Smooth muscle cell (in vitro differentiated cells): ENCODE measurements around the gene NIPAL3. TPM values are rescaled to one million over a fixed set of nuclear protein-coding genes. Genes with fewer than 3 reads are reported as not detected.

Experiments used
- DNase-seq: peaks from one replicate; lab custom pipeline; 2025; ENCODE audit not compliant: unreplicated experiment; lab: John Stamatoyannopoulos, UW
- H2AFZ ChIP-seq: fragments of 200-600 bp; sonication (generic); 2 replicates; pipeline ENCODE4 v1.6.0; 2016; ENCODE audit warnings: antibody characterized with exemption, low read depth, mild to moderate bottlenecking
- H3F3A ChIP-seq: fragments of 200-600 bp; sonication (generic); 2 replicates; pipeline ENCODE4 v1.6.0; 2017; ENCODE audit warnings: antibody characterized with exemption, low read depth
- H3K27ac ChIP-seq: fragments of 200-600 bp; sonication (generic); 2 replicates; pipeline ENCODE4 v1.5.1; 2016; ENCODE audit warnings: low read depth, mild to moderate bottlenecking
- H3K27me3 ChIP-seq: fragments of 200-600 bp; sonication (generic); 2 replicates; pipeline ENCODE4 v1.6.1; 2016; ENCODE audit warnings: low read depth, mild to moderate bottlenecking
- H3K36me3 ChIP-seq: fragments of 200-600 bp; sonication (generic); 2 replicates; pipeline ENCODE4 v1.5.1; 2016; ENCODE audit warnings: low read depth
- H3K4me1 ChIP-seq: fragments of 200-600 bp; sonication (generic); 2 replicates; pipeline ENCODE4 v1.5.1; 2016; ENCODE audit warnings: low read depth
- H3K4me2 ChIP-seq: fragments of 200-600 bp; sonication (generic); 2 replicates; pipeline ENCODE4 v1.6.0; 2016; ENCODE audit warnings: mild to moderate bottlenecking
- H3K4me3 ChIP-seq: fragments of 200-600 bp; sonication (generic); 2 replicates; pipeline ENCODE4 v1.5.1; 2016; ENCODE audit warnings: mild to moderate bottlenecking
- H3K79me2 ChIP-seq: fragments of 200-600 bp; sonication (generic); 2 replicates; pipeline ENCODE4 v1.6.0; 2016; ENCODE audit warnings: low read depth, mild to moderate bottlenecking
- H3K9ac ChIP-seq: fragments of 200-600 bp; sonication (generic); 2 replicates; pipeline ENCODE4 v1.6.0; 2016; ENCODE audit warnings: low read depth
- H3K9me3 ChIP-seq: fragments of 200-600 bp; sonication (generic); replicated peaks from 2 replicates; pipeline ENCODE4 v1.5.1; 2016; ENCODE audit warnings: low read depth
- H4K20me1 ChIP-seq: fragments of 200-600 bp; sonication (generic); 2 replicates; pipeline ENCODE4 v1.6.0; 2016; ENCODE audit warnings: low read depth
- CTCF ChIP-seq: fragments of 200-600 bp; sonication (generic); IDR thresholded peaks from 2 replicates; pipeline ENCODE4 v1.5.1; 2017; ENCODE audit warnings: borderline replicate concordance, mild to moderate bottlenecking, antibody characterized with exemption; ENCODE audit not compliant: insufficient read depth, poor library complexity, severe bottlenecking
- WGBS: methylation state at CpG from one replicate; pipeline ENCODE4 v1.1.7; 2016; ENCODE audit warnings: low lambda C conversion rate; 5-methylcytosine and 5-hydroxymethylcytosine counted together
- polyA plus RNA-seq: library from polyadenylated mRNA; unstranded; fragments of >200 nt; fragmentation: Nextera tagmentation; extraction: Ambion mirVana; gene quantifications from 2 replicates; pipeline ENCODE4 v1.2.1, GENCODE V29; 2016
- total RNA-seq: library from RNA; depleted of rRNA; stranded (reverse); fragments of >200 nt; gene quantifications from 2 replicates; pipeline ENCODE4 v1.2.3, GENCODE V29; 2014

The NIPAL3 gene
- total and polyA plus RNA-seq, 2 experiments from 2014 or later = 9.3 to 22.5 TPM

- no peak for DNase-seq
- no peak overlapping the region for H2AFZ ChIP-seq
- no peaks in the 10 kb centered on the region for H3K79me2 ChIP-seq
- H3K4me1 ChIP-seq = peaks cover 5% of the 10 kb centered on the region
- H4K20me1 ChIP-seq = peaks cover 12% of the 10 kb centered on the region
- H3K9ac ChIP-seq = no peak overlapping the region
- H3K27ac ChIP-seq = no peak overlapping the region
- H3K27me3 ChIP-seq = no peaks in the 10 kb centered on the region
- no peaks in the 10 kb centered on the region for H3K9me3 ChIP-seq
- no peak for TF ChIP-seq CTCF
- 82% methylated on average over 4 of the region's 4 CpGs for WGBS
- H3K4me2 ChIP-seq = peak overlapping the region; percentile 45
- peaks cover 7% of the 10 kb centered on the region for H3F3A ChIP-seq
- no peaks in the 10 kb centered on the region for H3K36me3 ChIP-seq
- H3K4me3 ChIP-seq = no peak overlapping the region
Observed at GRCh38 chr1:24392982-24393650, 22.5 kb upstream of the NIPAL3 start.

- no peak for TF ChIP-seq CTCF
- H3K4me3 ChIP-seq = no peak overlapping the region
- peak overlapping the region; percentile 51 for H3K4me2 ChIP-seq
- no peak overlapping the region for H3K27ac ChIP-seq
- H4K20me1 ChIP-seq = peaks cover 12% of the 10 kb centered on the region
- H3K36me3 ChIP-seq = no peaks in the 10 kb centered on the region
- WGBS = 44% methylated on average over 6 of the region's 6 CpGs
- H3K79me2 ChIP-seq = no peaks in the 10 kb centered on the region
- no peaks in the 10 kb centered on the region for H3K27me3 ChIP-seq
- H3K4me1 ChIP-seq = peaks cover 5% of the 10 kb centered on the region
- no peak overlapping the region for H2AFZ ChIP-seq
- H3K9ac ChIP-seq = no peak overlapping the region
- no peaks in the 10 kb centered on the region for H3K9me3 ChIP-seq
- H3F3A ChIP-seq = peaks cover 7% of the 10 kb centered on the region
- no peak for DNase-seq
Observed at GRCh38 chr1:24393892-24394291, 21.7 kb upstream of the NIPAL3 start.

- Histone ChIP-seq H3K36me3 (no peaks in the 10 kb centered on the region), H3K27me3 (no peaks in the 10 kb centered on the region), H3K9ac (no peak overlapping the region), H3K9me3 (no peaks in the 10 kb centered on the region), H3K79me2 (no peaks in the 10 kb centered on the region), H3K4me2 (no peak overlapping the region), H3K27ac (no peak overlapping the region), H3F3A (no peaks in the 10 kb centered on the region), H3K4me3 (no peak overlapping the region), H2AFZ (no peak overlapping the region), H3K4me1 (no peaks in the 10 kb centered on the region), H4K20me1 (no peaks in the 10 kb centered on the region)
- no peak for TF ChIP-seq CTCF
- WGBS = 82% methylated on average over 1 of the region's 1 CpG
- DNase-seq = no peak
Observed at GRCh38 chr1:24400065-24400464, 15.5 kb upstream of the NIPAL3 start.

GRCh38 chr1:24403806-24404205, 11.8 kb upstream of the NIPAL3 start:
- WGBS = 95% methylated on average over 4 of the region's 4 CpGs
- TF ChIP-seq CTCF = no peak
- H3K27me3 ChIP-seq = no peaks in the 10 kb centered on the region
- H3F3A ChIP-seq = no peaks in the 10 kb centered on the region
- H2AFZ ChIP-seq = no peak overlapping the region
- DNase-seq = no peak
- no peak overlapping the region for H3K4me3 ChIP-seq
- H3K36me3 ChIP-seq = no peaks in the 10 kb centered on the region
- no peaks in the 10 kb centered on the region for H3K4me1 ChIP-seq
- no peak overlapping the region for H3K9ac ChIP-seq
- no peaks in the 10 kb centered on the region for H4K20me1 ChIP-seq
- no peaks in the 10 kb centered on the region for H3K79me2 ChIP-seq
- H3K27ac ChIP-seq = no peak overlapping the region
- no peaks in the 10 kb centered on the region for H3K9me3 ChIP-seq
- H3K4me2 ChIP-seq = no peak overlapping the region
